ENCODE results near the gene C10orf71.

The C10orf71 gene, protein sequence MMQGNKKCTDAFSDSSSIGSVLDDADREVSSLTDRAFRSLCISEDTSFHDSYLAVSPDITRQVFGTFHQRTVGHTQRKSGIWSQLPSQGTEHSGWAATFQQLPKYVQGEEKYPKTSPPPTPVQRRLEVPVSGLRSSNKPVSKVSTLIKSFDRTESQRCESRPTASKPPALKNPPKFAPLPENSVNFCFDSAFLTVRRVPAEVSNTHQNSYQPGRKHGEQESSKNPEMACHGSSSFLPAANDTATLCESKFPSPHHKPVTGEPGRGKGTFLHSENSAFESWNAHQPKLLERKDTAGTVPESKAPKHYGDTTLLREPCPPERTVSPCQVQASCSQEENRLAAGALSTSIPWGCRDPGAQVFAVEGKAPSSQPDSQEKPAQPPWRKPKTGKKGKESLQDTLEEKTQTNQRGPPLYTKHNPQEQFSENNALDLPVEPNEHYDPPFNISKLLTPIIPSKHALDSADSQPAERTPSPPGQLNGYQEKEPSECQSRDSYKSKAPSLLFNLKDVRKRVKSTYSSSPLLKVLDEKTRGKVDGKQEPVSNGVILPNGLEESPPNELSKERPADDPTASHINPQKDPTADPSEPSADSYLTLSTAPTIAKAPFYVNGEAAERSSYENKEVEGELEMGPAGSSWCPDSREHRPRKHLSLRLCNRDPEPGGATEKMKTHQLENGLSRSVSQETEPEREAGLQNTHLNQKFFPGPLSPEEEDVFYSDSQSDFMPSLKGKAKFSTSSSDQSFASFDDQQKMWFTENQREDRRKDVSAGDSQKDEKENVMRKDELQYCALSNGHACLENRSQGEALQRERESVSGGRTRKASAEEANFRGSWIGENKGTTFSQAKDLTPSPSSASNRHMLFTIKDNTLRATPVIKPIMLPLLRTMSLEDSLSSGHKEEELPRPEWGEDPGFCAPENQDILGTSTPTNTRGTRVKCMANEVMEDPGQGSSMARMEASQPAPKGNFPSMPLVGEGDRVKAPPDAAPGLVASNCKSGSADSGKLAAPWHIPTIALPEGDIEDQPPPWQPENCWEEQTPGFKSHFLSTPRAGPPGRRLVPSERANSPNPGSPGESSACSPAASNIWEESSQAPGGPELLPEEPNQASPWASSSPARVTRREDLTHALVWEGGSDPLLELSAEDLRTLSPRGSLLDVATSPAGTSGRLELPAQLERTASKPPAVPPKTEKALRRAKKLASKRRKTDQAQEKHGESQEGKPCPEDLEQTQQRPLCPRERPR (N-terminal part only)

DNA sequence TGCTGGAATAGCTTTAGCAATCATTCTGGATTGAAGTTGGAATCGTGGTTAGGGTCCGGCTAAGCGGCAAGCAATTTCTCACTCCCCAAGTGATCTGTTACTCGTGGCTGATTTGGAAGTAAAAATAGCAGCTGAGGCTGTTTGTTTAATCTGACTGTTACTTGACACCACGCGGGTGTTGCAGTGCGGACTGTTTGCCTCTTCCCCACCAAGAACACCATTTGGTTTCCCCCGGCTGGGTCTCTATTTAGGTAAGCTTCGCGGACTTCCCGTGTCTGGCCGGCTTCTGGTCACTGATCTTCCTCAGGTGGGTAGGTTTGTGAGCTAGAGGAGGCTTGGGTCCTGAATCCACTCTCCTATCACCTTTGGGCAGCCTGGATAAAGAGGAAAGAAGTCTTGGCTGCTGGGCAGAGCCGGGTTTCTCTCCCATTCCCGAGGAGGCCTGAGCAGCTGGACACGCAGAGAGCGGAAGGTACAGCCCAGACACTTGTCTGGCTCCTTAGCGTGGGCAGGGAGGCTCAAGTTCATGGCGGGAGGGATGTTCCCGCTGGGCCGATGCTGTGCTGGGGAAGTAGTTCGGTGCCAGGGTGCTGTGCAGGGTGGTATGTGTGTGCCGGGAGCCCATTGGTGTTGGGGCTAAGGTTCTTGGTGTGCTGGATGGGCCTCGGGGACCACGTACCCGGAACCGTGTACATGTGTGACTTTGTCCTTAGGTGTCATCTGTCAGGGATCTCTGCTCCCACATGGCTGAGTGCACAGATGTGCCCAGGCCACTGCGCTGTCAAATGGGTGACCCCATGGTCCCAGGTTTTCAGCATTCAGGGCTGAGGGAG, at the start of gene C10orf71:
TSS of gene C10orf71 (plus strand) at position 188 of the 833 bp plus-strand sequence. CDS start 23,376 bp downstream, outside the sequence.
- DNase-seq: no peak

DNA sequence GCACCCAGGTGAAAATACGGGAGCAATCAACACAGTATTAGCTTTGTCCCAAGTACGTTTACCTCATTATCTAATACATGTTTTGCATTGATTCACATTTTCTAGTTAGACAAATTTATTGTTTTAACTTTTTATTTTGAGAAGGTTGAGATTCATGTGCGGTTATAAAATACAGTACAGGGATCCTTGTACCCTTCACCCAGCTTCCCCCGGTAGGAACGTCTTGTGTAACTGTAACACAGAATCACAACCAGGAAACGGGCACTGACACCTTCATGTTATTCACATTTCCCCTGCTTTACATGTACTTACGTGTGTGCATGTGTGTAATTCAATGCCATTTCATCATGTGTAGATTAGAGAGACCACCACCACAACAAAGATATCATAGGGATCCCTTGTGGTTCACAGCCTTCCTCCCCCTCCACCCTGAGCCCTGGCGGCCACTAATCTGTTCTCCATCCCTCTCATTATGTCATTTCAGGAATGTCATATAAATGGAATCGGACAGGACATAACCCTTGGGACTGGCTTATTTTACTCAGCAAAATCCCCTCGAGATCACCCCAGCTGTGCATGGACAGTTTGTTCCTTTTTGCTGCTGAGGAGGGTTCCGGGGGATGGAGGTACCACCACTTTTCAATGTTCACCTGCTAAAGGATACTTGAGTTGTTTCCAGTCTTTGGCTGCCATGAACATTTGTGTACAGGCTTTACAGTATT, 46.5 kb upstream of the C10orf71 start:
- no peak for DNase-seq

DNA sequence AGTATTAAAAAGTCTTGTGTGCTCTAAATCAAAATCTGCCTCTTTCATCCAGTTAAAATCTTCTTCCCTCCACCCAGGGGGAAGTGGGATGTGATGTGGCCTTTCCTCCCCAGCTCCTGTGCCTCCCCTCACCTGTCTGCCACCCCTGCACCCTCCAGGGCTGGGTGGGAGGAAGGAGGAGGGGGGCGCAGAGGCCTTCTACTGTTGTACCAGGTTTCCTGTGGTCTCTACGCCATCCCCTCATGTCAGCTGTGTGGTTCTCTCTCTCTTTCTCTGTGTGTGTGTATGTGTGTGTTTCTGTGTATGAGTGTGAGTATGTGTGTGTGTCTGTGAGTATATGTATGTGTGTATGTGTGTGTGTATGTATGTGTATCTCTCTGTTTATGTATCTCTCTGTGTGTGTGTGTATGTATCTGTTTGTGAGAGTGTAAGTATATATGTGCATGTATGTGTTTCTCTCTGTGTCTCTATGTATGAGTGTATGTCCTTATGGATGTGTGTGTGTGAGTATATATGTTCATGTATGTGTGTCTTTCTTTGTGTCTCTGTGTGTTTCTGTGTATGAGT, 45.5 kb upstream of the C10orf71 start:
- no peak for DNase-seq

DNA sequence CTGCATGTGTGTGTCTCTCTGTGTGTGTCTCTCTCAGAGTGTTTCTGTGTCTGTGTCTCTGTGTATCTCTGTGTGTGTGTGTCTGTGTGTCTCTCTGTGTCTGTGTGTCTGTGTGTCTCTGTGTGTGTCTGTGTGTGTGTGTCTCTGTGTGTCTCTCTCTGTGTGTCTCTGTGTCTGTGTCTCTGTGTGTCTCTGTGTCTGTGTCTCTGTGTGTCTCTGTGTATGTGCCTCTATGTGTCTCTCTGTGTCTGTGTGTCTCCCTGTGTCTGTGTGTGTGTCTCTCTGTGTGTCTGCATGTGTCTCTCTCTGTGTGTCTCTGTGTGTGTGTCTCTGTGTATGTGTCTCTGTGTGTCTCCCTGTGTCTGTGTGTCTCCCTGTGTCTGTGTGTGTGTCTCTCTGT, 44.8 kb upstream of the C10orf71 start:
- DNase-seq: no peak

DNA sequence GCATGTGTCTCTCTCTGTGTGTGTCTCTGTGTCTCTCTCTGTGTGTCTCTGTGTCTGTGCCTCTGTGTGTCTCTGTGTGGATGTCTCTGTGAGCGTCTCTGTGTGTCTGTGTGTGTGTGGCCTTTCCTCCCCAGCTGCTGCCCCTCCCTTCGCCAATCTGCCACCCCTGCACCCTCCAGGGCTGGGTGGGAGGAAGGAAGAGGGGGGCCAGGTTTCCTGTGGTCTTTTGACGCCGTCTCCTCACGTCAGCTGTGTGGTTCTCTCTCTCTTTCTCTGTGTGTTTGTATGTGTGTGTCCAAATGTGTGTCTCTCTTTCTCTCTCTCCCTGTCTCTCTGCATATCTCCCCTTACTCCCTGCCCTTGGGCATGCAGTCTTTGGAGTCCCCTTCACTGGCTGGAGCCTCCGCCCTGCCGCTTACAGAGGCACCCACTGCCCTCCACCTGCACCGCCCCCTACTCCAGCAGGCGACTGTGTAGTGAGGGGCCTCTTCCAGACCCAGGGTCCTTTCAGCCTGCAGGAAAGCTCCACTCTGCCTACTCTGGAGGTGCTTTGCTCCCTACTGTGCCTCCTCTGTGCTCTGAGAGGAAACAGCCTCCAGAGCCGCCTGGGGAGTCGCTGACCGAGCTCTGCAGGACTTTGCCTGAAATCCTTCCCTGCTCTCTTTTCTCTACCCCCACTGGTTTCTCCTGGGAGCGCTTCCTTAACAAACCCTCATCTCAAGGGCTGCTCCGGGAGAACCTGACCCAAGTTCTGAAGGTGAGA, 44.2 kb upstream of the C10orf71 start:
- DNase-seq: no peak

DNA sequence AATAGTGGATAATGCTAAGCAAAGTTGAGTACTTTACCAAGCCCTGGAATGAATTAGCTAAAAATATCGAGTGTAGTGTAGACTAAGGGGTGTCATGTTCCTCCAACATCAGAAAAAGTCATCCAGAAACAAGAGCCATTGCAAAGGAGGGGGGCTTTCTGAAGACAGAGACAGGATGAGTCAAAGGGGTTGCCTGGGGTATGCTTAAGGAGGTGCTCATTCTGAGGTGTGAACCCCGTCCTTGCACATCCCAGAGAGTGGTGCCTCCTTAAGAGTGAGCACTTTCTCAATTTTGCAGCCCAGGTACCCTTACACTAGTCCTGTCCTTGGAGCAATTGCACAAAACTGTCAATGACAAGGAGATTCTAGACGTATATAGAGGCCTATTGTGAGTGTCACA, 43.1 kb upstream of the C10orf71 start:
- DNase-seq: no peak

DNA sequence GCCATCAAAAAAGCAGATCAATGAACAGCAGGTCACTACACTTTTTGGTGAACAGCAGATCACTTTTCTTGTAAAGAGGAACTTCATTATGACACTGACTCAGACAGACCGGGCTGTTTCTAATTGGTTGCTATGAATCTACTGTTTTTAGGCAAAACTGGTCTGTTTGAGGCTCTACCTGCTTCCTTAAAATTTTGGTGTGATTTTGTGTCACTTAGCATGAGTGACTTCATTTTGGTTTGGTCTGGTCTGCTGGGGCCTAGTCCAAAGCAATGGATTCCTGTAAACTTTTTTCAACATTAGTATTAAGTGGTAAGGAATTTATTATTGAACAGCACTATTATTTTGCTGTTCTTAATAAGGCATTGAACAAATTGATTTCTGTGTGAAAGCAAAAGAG, 41.8 kb upstream of the C10orf71 start:
- no peak for DNase-seq

DNA sequence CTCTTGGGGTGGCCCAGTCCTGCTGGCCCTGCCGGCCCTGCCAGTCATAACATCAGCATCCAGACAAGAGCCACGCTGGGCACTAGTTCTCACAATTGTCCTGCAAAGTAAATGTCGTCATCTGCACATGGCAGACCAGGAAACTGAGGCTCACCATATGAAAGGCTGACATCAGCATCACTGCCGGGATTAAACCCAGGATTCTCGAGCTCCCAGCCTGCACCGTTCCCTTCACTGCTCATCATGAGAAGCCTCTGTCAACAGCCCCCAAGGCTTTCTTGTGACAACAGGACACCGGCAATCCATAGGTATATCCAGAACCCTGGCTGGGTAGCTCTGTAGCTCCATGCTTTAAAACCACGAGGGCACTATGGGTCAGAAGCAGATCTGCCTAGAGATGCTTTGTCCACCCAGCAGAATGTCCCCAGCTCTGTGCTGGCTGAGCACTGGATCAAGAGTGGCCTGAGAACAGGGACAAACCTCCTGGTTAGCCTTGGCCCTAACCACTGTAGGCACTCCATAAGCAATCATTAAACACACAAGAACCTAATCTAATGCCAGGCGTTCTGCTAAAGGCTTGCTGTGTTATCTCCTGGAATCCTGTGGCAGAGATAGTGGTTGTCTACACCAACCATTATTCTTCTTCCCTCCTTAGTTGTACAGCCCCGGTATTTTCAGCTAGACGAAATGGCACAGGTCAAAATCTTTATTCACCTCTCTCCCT, 41.2 kb upstream of the C10orf71 start:
- DNase-seq: no peak

DNA sequence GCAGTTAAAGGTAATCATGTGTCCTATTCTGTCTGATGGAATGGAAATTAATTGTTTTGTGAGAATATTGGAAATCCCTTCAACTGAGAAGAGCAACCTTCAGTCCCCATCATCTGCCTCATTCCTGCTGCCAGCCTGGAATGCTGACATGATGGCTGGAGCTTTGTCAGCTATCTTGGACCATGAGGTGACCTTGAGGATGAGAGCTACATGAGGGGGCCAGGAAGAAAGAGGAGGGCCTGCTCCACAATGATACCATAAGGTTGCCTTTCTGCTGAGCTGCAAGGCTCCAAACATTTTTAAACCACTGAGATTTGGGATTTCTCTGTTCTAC, 40.7 kb upstream of the C10orf71 start:
- DNase-seq: no peak

DNA sequence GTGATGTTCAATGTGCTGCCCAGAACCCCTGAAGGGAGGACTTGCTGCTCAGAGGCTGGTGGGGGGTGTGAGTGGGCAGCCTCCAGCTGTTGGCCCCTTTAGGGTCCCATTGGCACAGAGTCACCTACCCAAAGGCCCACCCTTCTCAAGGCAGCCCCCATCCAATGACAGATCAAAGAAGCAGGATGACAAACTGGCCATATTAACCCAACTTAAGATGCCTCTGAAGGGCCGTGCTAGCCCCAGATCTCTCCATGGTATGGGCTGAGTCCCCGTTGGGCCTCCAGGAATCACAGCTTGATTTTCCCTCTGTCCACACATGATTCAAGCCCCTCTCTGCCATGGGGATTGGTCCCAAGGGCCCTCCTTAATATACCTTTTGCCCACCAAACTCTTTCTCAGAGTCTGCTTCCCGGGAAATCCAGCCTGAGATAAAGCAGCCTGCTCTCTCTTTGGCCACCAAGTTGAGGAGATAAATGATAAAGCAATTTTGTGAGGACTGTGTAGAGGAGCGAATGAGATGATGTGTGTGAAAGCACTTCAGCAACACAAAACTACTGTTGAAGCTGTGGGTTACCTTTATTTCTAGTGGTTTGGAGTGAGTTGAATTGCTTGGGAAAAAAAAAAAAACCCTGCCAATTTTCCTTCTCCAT, 38.2 kb upstream of the C10orf71 start:
- no peak for DNase-seq

DNA sequence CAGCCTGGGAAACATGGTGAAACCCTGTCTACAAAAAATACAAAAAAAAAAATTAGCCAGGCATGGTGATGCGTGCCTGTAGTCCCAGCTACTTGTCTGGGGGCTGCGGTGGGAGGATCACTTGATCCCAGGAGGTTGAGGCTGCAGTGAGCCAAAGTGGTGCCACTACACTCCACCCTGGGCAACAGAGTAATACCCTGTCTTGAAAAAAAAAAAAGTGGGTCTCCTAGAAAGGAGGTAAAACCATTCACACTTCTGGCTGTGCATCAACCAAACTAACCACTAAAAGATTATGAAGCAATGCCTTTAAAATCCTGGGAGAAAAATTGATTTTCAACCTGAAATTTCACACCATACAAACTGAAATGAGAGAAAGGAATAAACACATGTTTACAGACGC, 35.4 kb upstream of the C10orf71 start:
- no peak for DNase-seq

DNA sequence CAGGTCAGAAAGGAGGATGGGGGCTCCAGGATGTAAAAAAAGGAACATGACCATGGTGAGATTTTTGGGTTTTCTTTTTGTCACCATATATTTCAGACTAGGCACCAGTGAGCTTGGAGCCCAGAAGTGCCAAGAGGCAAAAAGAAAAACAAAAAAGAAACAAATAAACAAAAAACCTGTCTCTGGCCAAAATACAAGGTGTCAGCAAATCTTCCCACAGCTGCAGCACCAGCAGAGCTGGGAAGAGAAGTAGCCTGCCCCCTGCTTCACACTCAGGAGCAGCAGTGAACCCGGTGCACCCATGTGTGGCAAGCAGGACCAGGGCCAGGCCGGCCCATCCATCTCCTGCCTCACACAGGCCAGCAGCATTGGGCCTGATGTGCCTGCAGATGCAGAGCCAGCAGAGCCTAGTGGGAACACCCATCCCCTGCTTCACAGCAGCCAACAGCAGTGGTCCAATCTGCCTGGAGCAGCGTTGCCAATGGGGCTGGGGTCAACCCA, 34.7 kb upstream of the C10orf71 start:
- DNase-seq: no peak

DNA sequence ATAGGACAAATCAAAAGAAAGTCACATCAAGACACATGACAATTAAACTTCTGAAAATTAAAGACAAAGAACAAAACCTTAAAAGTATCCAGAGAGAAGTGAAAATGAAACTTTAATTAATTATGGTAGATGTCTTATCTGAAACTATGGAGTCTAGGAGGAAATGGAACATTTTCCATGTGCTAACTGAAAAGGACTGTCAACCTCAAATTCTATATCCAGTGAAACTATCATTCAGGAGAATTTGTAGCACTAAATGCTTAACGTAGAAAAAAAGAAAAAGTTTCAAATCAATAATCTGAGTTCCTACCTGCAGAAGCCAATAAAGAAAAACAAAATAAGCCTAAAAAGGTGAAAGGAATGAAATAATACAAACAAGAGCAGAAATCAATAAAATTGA, 33.1 kb upstream of the C10orf71 start:
- DNase-seq: no peak

DNA sequence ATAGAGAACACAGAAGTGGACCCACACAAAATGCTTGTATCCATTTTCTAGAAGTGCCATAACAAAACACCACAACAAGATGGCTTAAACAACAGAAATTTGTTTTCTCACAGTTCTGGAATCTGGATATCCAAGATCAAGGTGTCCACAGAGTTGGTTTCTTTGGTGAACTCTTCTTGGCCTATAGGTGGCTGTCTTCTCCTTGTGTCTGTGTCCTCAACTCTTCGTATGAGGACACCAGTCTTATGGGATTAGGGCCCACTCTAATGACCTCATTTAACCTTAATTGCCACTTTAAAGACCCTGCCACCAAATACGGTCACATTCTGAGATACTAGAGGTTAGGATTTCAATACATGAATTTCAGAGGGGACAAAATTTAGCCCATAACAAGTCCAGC, 30.8 kb upstream of the C10orf71 start:
- DNase-seq: no peak

DNA sequence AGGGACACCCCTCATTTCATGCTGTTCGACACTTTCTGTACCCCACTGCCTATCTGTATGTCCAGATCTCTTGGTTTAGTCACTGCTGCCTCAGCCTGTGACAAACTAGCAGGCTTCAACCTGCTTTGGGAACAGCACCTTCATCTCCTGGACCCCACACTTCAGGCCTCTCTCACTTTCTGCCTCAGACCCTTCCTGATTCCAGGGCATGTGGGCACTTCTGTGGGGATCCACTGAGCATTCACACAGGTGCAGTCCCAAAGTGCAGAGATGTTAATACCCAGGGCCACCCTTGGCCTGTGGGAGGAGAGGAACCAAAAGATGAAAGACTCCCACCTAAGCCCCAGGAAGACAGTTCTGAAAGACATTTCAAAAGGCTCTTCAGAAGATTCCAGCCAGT, 29.4 kb upstream of the C10orf71 start:
- no peak for DNase-seq

DNA sequence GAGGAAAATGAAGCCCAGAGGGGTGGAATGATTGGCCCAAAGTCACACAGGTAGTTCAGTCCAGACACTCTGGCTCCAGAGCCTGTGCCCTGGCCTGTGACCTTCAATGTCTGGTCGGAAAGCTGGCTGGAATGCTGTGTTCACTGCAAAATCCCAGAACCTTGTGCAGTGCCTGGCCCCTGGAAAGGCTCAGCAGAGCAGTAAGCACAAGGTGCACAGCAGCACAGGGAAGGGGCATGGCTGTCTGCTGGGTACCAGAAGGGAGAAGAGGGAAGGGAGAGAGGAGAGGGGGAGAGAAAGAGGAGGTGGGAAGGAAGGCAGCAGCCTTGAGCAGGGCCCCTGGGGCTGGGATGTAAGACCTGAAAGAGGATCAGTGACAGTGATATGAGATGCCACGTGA, 28.4 kb upstream of the C10orf71 start:
- no peak for DNase-seq

DNA sequence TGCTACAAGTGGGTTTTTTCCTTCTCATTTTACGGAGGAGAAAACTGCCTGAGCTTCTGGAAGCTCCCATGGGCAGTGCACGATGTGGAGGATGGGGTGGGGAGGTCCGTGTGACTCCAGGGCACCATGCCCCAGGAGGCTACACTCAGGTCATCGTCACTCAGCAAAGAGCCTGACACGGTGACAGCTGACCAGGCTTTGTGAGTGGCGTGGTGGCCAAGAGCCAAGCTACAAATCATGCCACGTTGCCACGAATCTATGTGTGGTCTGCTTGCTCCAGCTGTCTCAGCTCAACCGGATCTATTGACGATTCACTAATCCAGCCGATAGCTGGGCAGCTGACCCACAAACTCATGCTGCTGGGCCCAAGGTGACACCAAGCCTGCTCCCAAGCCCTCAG, 27.6 kb upstream of the C10orf71 start:
- DNase-seq: no peak

DNA sequence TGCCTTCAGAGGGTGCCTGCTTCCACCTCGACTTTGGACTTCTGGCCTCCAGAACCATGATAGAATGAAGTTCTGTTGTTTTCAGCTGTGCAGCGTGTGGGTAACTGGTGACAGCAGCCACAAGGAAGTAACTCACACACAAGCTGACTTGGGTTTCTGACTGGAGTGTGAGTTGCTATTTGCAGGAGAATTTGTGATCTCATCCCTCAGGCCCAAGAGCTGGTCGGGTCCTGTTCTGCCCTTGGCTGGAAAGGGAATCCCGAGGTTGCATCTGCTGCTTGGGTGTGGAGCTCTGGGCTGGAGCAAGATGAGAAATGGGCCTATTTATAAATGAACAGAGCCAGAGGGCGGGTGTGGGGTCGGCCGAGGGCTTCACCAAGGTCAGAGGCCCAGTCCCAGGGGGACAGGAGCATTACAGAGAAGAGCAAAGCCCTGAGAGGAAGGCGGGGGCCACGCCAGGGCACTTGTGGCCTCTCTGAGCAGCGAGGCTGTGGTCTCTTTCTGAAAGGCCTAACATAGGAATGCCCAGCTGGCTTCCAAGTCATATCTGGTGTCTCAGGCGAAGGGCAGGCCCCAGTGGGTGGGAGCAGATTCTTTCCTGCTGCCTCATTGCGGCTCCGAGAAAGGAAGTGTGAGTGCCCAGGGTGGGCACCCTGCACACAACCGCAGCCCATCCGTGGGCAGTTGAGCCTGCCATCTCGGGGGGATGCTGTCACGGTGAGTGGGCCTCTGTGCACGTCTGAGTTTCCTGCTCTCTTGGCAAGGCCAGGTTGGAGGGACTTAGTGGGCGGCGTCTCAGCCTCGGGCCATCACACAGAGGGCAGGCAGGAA, 26.5 kb upstream of the C10orf71 start:
- DNase-seq: no peak
